Activated naive CD4-positive, alpha-beta T cell treated with anti-CD3 and anti-CD28 coated beads, Interleukin-2, amount 10 ng/mL, durations not matched to agents 7 days and 5 days (primary cell): ENCODE measurements around the gene SLC25A12.

Experiments
- CTCF ChIA-PET: fragments of 350-600 bp; sonication (Branson Sonifier 250); formaldehyde crosslinking; loops from one replicate; lab custom pipeline; 2021; ENCODE audit warnings: antibody characterized with exemption; lab: Charles Lee
- DNase-seq: peaks from one replicate; pipeline ENCODE4 v3.0.0-alpha.2; 2020
- H3K27ac Mint-ChIP-seq: one replicate; pipeline ENCODE4 v1.8.0; 2021; ENCODE audit warnings: mild to moderate bottlenecking, moderate library complexity, mixed read lengths
- H3K27me3 Mint-ChIP-seq: one replicate; pipeline ENCODE4 v1.8.0; 2021; ENCODE audit warnings: mild to moderate bottlenecking, mixed read lengths
- H3K36me3 Mint-ChIP-seq: one replicate; pipeline ENCODE4 v1.8.0; 2021; ENCODE audit warnings: mixed read lengths
- H3K4me1 Mint-ChIP-seq: one replicate; pipeline ENCODE4 v1.8.0; 2021; ENCODE audit warnings: mixed read lengths
- H3K4me3 Mint-ChIP-seq: one replicate; pipeline ENCODE4 v1.8.0; 2021; ENCODE audit warnings: mild to moderate bottlenecking, moderate library complexity, mixed read lengths
- H3K9me3 Mint-ChIP-seq: one replicate; pipeline ENCODE4 v1.8.0; 2021; ENCODE audit warnings: mixed read lengths

The SLC25A12 gene

DNA sequence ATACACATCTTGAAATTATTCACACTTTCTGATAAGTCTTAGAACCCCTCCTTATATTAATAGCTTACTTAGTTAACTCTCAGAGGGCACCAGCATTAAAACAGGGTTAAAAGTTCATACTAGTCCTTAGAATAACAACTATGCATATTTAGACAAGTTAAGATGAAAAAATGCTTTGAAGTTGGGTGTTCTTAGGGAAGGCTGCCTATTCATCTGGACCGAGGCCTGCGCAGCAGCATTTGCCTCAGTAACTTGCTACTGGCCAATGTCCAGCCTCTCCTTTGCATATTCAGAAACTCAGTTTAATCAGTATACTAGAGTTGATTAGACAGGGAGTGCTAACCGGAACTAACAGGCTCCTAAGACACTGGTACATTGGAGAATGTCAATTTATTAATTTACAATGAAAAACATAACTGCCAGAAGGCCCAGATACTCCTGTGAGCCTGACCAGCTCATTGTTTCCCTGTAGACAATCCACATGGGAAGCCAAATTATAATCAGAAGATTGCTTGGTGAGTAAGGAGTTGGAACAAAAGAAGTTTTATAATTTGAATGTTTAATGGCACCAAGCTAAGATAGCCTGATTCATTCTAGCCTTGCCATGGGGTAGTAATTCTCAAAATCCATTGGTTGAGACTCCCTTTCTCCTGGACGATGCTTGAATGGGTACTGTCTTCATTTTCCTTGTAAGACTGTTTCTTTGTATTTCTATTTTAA is 157.9 kb downstream of the SLC25A12 start:
- Mint-ChIP-seq H3K36me3 (peaks cover 49% of the 10 kb centered on the region), H3K9me3 (no peaks in the 10 kb centered on the region), H3K4me1 (no peaks in the 10 kb centered on the region), H3K27ac (no peak overlapping the region), H3K27me3 (no peaks in the 10 kb centered on the region), H3K4me3 (no peak overlapping the region)
- no peak for DNase-seq
- CTCF ChIA-PET: no interaction called here
